HUDEP-2 (cell line): Measurements from ENCODE around the gene RBM47.
A peak's percentile ranks its signal among the peaks of the same experiment; 100 is the strongest.
"Not testable (repeated sequence)": the region's sequence is repeated elsewhere in the genome, so short reads cannot be mapped to it uniquely, and the experiment has no call there.

Source experiments
- DNase-seq, 76 experiments: peaks; one replicate each; lab custom pipeline; 2025; ENCODE audit not compliant: unreplicated experiment in 76 of 76; lab: John Stamatoyannopoulos, UW

The RBM47 gene

DNA sequence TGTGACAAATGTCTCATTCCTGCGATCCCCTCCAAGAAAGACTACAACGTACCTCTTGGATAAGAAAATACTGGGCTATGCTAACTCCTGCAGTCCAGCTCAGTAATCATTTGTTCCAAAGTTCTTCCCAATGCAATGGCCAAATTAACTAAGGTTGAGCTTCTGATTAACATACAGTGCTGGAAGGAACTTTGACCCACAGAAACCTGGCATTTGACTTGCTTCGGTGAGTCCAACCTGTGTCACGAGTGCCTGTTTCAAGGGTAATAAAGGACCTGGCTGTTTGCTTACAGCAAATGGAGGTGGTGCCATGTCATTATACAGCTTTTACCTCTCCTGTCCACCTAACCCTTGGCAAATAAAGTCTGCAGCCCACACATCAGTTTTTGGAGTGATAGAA lies 83.2 kb downstream of the RBM47 start:
- no peak for DNase-seq

DNA sequence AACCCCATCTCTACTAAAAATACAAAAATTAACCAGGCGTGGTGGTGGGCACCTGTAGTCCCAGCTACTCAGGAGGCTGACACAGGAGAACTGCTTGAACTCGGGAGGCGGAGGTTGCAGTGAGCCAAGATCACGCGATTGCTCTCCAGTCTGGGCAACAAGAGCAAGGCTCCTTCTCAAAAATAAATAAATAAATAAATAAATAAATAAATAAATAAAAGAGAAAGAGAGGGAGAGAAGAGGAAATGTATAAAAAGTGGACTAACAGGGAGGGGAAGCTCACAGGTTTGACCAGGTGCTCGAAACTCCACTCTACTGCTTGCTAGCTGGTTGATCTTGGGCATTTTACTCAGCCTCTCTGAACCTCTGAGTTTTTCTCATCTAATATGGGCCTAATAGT lies 84.2 kb downstream of the RBM47 start:
- not testable (repeated sequence) for DNase-seq

DNA sequence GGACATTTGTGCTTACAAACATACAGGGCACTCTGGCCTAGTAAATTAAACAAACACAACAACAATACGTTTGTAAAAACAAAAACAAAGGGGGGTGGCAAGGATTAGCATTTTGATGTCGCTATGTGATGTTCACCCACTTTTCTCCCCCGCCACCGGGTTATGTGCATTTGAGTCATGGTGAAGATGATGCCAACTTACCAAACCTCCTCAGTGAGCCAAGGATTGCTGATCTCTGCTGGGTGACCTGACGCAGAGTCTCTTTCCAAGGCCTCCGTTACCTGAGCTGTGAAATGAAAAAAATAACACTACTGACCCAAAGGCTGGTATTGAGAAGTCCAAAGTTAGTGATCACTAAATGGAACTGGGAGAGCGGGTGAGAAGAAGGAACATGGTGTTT lies 85.4 kb downstream of the RBM47 start:
- no peak for DNase-seq

DNA sequence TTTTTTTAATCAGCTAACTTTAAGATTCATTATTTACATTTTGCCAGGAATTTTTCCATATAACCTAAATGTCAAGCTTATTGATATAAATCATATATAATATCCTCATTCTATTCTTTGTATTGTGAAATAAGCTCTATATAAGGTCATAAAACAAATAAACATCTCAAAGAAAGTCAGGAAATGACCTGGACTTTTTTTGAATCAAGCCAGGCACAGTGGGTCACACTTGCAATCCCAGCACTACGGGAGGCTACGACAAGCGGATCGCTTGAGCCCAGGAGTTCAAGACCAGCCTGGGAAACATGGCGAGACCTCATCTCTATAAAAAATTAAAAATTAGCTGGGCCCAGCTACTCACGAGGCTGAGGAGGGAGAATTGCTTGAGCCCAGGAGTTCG lies 88.9 kb downstream of the RBM47 start:
- DNase-seq: no peak

DNA sequence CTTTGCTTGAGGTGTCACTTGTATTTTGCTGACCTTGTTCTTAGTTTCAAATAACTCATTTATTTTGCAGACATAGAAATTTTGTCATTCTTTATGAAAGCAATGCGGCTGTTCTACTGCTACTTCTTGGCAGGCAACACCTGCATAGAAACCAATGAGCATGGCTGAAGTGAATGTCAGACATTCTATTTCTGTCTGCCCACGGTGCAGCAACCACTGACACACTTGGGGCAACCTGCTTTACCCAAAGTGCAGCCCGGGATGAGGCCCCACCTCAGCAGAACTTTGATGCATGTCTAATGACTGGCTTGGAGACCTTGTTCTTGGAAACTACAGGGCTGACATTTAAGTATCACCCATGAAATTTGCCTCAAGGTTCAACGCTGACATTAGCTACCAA lies 93.6 kb downstream of the RBM47 start:
- DNase-seq: no peak

DNA sequence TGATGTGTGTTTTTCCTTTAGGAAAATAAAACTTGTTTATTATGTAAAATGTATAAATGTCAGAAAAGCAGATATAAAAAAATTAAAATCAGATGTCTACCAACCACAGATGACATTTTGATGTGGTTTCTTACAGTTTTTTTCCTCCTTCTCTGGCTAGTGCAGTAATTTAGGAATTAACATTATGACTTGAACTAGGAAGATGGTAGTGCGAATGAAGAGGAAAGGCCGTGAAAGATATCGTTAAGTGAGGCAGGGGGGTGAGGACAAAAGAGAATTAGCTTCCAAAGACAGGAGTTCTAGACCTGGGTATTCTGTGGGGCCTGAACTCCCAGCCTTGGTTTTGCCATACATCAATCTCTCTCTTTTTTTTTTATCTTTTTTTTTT lies 98.0 kb downstream of the RBM47 start:
- DNase-seq: peak in 1 of 76 experiments; percentile 4

DNA sequence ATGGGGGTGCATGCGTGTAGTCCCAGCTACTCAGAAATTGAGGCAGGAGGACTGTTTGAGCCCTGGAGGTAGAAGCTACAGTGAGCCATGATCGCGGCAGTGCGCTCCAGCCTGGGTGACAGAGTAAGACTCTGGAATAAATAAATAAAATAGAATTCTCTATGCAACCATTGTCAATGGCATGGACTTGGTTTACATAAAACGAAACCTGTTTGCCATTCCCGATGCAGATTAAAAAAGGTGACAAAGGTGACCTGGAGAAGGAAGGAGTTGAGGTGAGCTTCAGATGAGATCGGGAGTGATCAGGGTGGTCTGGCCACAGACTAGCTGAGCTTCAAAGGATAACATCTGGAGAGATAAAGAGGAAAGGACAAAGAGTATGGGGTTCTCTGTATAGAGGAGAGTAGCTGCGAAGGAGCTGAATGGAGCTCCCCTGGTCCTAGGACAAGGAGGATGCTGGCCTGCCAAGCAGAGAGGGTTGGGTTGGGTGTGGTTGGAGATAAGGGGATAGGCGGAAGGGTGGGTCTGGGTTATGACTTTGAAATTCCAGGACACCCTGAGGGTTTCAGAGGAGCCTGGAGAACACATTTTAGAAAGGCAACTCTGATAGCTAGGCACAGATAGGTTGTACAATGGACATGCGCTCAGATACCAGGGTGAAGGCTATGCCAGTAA lies 98.6 kb downstream of the RBM47 start:
- peak in 74 of 76 experiments; percentile 12 to 90 (median 70) for DNase-seq

DNA sequence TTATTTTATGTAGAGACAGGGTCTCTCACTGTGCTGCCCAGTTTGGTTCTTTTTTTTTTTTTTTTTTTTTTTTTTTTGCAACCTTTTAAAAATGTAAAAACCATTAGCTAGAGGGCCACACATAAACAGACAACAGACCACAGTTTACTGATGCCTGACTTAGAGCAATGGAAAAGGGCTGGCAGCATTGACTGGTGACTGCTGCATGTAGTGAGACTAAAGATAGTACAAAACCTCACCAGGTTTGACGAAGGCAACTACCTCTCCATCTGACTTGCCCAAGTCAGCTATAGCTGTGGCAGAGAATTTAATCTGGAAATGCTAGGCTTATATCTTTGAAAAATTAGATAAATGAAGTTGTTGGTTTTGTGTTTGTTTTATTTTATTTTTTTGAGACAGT lies 102.9 kb downstream of the RBM47 start:
- no peak for DNase-seq

DNA sequence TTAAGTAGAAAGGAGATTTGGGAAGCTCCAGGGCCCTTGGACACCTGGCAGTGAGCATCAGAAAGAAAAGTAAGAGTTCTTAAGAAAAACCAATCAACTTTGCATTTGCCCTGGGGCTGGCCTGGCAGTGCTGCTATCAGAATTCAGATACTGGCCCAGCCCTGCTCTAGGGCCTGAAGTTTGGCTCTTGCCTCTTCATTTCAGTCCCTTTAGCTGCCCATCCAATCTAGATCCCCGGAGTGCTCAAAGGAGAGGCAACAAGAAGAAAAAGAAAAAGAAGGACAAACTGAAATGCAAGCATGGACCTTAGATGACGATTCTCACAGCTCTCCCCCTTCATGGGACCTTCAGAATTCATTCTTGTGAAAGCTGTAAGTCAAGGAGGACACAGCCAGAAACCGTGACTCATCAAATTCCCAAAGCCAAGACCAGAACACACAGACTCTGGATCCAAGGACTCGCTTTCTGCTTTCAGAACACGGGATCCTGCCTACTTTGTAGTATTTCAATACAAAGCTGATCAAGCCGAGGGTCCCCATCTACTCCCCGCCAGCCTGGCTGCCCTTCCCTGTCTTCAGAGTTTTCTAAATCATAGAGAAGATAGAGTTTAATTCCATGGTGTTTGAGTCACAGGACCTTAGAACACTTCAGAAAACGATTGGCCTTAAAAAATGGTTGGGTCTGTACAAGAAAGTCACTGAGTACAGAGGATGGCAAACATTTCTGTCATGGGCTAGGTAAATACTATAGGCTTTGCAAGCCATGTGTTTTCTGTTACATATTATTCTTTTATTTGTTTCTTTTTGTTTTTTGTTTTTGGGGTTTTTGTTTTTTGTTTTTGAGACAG lies 103.7 kb downstream of the RBM47 start:
- DNase-seq: peak in 39 of 76 experiments; percentile 1 to 47 (median 14)

DNA sequence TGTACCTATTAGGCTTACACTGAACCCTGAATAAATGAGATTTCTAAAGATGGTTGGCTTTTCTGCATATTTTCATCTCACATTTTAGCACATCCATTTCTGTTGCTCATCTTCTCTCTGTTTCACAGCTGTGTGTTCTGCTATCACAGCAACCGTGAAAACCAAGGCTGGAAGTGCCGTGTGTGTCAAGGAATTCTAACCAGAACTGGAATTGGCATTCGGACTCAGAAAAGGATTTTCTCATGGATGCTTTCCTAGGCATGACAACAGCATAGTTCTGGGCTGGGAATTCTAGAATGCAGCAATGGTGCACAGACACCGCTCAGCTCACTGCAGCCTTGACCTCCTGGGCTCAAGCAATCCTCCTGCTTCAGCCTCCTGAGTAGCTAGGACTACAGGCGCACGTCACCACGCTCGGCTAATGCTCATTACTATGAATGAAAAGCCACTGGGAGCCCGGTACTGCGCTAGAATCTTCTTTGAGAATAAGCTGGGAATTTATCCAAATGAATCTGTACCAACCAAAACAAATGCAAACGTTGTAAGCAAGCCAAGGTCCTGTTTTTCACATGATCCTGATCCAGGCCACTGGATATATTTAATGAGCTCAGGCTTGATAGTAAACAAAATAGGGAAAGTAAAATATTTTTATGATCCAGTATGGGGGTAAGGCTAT lies 105.2 kb downstream of the RBM47 start:
- no peak for DNase-seq

DNA sequence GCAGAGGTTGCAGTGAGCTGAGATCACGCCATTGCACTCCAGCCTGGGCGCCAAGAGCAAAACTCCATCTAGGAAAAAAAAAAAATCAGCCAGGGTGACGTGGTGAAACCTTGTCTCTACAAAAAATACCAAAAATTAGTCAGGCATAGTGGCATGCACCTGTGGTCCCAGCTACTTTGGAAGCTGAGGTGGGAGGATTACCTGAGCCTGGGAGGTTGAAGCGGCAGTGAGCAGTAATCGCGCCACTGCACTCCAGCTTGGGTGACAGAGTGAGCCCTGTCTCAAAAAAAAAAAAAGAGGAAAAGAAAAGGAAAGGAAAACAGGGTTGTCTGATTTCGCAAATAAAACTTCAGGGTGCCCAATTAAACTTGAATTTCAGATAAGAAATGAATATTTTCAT lies 106.1 kb downstream of the RBM47 start:
- DNase-seq: no peak

DNA sequence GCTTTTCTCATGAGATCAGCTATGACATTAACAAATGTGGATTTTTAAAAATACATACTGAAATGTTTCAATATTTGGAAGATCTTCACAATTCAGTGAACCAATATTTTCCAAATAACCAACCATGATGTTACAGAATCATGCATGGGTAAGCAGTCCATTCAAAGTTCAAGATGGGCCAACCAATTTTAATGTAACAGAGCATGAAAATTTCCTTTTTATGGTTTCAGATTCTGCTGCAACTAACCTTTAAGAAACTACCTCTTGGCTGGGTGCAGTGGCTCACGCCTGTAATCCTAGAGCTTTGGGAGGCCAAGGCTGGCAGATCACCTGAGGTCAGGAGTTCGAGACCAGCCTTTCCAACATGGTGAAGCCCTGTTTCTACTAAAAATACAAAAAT lies 107.7 kb downstream of the RBM47 start:
- no peak for DNase-seq

DNA sequence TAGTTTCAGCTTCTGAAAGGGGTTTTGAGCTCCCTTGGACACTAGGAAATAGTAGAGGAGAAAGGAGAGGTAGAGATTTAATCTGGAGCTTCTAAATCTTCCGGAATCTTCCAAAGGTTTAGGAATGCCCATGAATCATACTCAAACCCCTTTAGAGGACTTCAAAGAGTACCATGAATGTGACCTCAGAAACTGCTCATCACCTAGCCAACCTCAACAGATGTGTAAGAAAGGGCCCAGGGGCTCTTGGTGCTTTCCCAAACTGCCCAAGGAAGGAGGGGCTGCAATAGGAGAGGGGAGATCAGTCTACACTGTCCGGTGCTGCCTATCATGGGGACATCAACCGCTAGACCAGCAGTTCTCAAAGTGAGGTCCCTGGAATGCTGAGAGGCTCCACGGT lies 109.1 kb downstream of the RBM47 start:
- DNase-seq: no peak

DNA sequence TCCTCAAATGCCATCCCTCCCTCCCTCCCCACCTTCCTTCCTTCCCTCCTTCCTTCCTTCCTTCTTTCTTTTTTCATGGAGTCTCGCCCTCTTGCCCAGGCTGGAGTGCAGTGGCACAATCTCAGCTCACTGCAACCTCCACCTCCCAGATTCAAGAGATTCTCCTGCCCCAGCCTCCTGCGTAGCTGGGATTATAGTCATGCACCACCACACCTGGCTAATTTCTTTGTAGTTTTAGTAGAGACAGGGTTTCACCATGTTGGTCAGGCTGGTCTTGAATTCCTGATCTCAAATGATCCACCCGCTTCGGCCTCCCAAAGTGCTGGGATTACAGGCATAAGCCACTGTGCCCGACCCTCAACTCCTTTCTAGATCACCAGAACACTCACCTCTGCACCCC lies 112.6 kb downstream of the RBM47 start:
- not testable (repeated sequence) for DNase-seq

DNA sequence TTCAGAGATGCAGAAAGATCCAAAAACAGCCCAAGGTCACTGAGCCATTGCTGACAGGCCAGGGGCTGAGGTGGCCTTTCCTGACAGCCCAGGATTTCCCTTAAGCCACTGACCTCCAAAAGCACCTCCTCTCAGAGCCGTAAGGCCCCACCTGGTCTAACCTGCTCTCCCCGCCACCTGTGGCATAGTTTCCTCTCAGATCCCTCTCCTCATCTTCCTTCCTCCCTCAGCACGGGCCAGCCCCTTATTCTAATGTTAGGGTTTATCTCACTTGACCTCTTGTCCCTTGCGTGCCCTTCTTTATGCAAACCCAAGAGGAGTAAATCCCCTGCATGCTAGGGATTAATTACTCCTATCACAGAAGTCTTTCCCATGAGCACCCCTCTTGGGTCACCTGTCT lies 113.0 kb downstream of the RBM47 start:
- DNase-seq: no peak

DNA sequence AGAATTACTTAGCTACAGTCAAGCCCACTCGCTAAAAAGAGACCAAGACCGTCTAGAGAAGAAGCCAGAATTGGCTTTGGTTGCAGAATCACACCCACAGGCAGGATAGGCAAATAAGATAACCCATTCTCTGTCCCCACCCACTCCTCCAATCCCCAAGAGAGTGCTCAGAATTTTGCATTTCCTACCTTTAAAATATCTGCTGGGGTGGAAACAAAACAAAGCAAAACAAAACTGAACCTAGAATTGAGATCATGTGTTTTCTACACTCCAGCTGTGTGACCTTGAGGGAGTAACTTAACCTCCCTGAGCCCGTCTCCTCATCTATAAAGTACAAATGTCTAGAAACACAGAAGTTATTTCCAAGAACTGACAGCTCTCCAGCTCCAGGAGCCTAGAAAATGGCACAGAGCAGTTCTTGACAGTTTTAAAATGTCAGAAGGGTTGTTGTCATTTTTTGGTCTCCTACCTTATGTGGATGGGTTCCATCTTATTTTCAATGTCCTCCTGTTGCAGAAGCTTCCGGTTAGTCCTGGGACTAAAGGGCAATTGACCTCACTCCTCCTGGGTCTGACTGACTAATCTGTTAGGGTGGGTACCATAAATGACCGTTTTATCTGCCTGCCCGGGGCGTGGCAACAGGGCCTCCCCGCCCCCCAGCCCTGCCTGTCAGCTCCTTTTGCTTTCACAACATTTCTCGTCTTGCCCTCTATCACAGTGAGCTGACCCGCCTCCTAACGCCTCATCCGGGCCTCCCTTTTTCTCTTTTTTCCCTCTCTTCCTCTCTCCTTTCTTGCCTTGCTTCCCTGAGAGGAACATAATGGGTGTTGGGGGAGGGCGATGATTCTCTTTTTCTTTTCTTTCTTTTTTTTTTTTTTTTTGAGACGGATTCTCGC lies 114.0 kb downstream of the RBM47 start:
- peak in 73 of 76 experiments; percentile 9 to 89 (median 70) for DNase-seq

DNA sequence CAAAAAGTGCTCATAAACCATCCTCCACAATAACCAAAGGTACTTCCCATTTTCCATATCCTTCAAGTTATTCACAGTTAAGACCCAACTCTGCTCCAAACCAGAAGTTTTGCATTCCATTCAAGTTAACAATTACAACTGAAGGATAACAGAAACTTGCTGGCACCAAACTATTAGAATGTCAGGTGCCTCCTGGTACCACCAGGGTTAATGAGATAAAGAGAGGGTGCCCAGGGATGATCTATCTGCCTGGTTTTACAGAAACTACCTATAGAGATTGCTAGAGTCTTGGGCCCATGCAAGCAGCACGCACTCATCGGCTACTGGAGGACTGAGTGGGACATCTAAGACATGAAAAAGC lies 114.6 kb downstream of the RBM47 start:
- DNase-seq: peak in 1 of 76 experiments; percentile 11

DNA sequence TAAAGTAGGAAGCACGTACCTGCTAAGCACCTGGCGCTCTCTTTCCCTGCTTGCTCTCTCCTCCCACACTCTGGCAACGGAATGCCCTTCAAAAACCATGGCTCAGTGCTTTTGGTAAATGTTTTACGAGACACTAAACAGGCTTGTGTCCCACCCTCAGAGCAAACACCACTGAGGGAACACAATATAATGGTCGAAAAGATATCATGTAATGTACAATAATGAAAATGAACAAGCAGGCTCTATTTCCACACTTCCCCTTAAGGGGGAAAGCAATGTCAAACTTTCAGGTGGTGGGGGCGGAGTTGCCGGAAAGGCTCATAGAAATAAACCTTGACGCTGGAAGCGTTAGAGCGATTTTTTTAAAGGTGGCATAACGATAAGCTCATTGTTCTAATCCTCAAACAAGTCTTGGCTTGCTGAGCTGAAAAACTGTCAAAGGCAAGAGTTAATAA lies 115.1 kb downstream of the RBM47 start:
- no peak for DNase-seq

DNA sequence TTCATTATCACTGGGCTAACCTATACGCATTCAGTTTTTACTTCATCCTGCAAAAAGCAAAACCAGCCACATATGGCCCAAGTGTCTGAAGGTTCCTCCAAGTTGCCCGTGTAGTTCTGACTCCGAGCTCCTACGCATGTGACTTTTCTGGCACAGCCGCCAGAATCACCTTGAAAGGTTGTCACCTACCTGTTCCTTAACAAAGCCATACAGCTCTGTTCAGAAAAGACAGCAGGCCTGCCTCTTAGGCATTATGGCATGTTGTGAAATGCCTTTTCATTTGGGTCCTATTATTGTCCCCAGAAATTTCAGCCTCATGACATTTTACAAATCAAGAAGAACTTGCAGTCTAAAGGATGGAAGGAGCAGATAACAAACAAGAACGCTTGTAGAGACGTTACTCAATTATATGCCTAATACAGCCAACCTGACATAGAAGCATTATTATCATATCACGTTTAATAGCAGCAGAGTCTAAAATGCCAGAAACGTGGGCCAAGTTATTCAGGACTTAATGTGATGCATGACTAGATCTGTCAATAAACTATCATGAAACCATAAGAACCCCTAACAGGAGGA lies 118.5 kb downstream of the RBM47 start:
- DNase-seq: no peak

DNA sequence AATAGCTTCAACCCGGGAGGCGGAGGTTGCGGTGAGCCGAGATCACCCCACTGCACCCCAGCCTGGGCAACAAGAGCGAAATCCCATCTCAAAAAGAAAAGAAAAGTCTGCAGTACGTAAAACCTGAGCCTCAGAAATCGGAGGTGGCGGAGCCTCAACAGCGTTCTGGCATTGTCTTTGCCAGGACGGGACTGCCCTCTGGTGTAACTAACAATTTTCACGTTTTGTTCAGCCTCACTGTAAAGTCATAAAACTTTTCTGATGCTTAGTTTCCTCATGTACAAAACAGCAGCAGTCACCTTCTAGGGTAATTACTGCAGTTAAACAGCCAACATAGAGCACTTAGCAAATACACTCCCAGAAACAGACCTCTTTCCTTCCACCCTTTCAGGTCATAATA lies 121.7 kb downstream of the RBM47 start:
- no peak for DNase-seq
